Stomach smooth muscle (tissue), 2 donors: ENCODE data around the gene MOV10.
A peak's percentile ranks its signal among the peaks of the same experiment; 100 is the strongest.

Source experiments
- H3K27ac ChIP-seq: one replicate; pipeline ENCODE4 v1.7.0; 2013; ENCODE audit warnings: mild to moderate bottlenecking, low read length, inconsistent platforms
- H3K27me3 ChIP-seq, 2 donors: one replicate each; pipeline ENCODE4 v1.7.0; 2013; ENCODE audit warnings: low read length in 2 of 2; ENCODE audit not compliant: insufficient read depth in 2 of 2, control insufficient read depth in 1 of 2
- H3K36me3 ChIP-seq, 2 donors: one replicate each; pipeline ENCODE4 v1.7.0; 2013; ENCODE audit warnings: low read length in 2 of 2; ENCODE audit not compliant: control insufficient read depth in 2 of 2, insufficient read depth in 2 of 2
- H3K4me1 ChIP-seq: one replicate; pipeline ENCODE4 v1.7.0; 2013; ENCODE audit warnings: low read length; ENCODE audit not compliant: control insufficient read depth, insufficient read depth
- H3K4me3 ChIP-seq, 2 donors: one replicate each; pipeline ENCODE4 v1.7.0; 2013; ENCODE audit warnings: low read length in 2 of 2
- H3K9ac ChIP-seq, 2 donors: one replicate each; pipeline ENCODE4 v1.7.0; 2013; ENCODE audit warnings: low read length in 2 of 2, mild to moderate bottlenecking in 1 of 2
- H3K9me3 ChIP-seq, 2 donors: one replicate each; pipeline ENCODE4 v1.7.0; 2013; ENCODE audit warnings: low read length in 2 of 2; ENCODE audit not compliant: control insufficient read depth in 2 of 2
- donor health status: healthy.
- donor health status: Pancreatic carcinoma.

The MOV10 gene

DNA sequence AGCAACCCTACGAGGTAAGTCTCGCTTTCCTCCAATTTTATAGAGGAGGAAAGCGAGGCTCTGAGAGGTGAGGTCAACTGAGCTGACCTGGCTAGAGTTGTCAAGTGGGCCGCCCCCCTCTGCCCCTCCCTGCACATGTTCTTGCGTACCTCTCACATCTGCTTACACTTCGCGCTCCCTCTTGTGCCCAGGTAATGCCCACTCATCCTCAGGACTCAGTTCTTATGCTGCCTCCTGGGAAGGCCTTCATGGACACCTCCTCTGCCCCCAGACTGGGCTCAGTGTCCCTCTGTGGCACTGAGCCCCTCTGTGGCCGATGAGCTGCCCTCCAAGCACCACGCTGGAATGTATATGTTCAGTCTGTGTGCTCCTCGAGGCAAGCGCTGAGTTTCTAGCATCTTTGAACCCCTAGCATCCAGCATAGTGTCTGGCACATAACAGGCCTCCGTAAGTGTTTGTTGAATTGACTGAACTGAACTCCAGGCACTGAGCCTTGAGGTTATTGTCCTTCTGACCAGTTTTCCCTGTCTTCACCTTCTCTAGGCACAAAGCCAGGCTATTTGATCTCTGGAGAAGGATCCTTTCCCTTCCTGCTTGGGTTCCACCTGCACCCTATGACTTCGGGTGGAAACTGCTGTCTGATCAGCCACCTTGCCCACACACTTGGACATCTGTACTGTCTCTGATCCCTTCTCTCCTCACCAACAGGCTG is 13.5 kb downstream of the MOV10 start:
- Histone ChIP-seq H3K4me1 (no peaks in the 10 kb centered on the region), H3K27ac (no peak overlapping the region)

DNA sequence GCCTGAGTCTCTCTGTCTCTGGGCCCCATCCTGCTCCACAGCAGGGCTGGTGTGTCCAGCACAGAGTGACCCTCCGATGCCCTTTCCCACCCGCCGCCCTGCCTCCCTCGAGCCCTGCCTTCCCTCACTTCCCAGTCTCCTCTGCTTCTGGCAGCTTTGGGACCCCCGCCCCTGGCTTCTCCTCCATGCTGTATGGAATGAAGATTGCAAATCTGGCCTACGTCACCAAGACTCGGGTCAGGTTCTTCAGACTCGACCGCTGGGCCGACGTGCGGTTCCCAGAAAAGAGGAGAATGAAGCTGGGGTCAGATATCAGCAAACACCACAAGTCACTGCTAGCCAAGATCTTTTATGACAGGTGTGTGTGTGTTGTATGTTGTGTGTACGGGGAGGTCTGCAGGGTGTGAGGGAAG is 14.3 kb downstream of the MOV10 start:
- Histone ChIP-seq H3K4me3 (no peak overlapping the region), H3K4me1 (no peaks in the 10 kb centered on the region), H3K27ac (no peak overlapping the region), H3K36me3 (peaks cover 24 to 38% of the 10 kb centered on the region in 2 donors), H3K9ac (no peak overlapping the region), H3K9me3 (no peaks in the 10 kb centered on the region), H3K27me3 (no peaks in the 10 kb centered on the region)

More for the DNA sequence above, 13.5 kb downstream of the MOV10 start:
- H3K9me3 ChIP-seq: no peaks in the 10 kb centered on the region
- H3K4me3 ChIP-seq: no peak overlapping the region
- no peaks in the 10 kb centered on the region for H3K27me3 ChIP-seq
- H3K36me3 ChIP-seq: peaks cover 21 to 32% of the 10 kb centered on the region in 2 donors
- H3K9ac ChIP-seq: no peak overlapping the region

DNA sequence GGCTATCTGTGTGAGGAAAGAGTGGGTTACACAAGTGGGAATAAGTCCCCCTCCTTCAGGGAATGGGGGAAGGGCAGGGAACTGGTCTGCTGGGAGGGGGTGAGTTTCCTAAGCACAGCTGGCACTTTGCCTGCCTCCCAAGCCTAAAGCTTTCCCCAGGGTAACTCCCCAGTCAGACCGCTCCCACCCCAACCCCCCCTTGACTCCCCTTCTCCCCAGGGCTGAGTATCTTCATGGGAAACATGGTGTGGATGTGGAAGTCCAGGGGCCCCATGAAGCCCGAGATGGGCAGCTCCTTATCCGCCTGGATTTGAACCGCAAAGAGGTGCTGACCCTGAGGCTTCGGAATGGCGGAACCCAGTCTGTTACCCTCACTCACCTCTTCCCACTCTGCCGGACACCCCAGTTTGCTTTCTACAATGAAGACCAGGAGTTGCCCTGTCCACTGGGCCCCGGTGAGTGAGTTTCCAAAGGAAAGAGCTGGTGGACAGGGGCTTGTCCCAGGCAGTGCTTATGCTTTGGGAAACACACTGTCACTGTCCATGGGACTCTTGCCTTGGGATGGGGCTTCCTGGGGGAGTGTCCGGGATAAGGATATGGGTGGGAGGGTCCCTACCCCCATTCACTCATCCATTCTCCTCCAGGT is 14.9 kb downstream of the MOV10 start:
- peaks cover 28 to 43% of the 10 kb centered on the region in 2 donors for H3K36me3 ChIP-seq
- no peak overlapping the region for H3K4me3 ChIP-seq
- no peaks in the 10 kb centered on the region for H3K9me3 ChIP-seq
- H3K9ac ChIP-seq: no peak overlapping the region
- H3K27me3 ChIP-seq: no peaks in the 10 kb centered on the region
- H3K27ac ChIP-seq: no peak overlapping the region
- H3K4me1 ChIP-seq: no peaks in the 10 kb centered on the region

DNA sequence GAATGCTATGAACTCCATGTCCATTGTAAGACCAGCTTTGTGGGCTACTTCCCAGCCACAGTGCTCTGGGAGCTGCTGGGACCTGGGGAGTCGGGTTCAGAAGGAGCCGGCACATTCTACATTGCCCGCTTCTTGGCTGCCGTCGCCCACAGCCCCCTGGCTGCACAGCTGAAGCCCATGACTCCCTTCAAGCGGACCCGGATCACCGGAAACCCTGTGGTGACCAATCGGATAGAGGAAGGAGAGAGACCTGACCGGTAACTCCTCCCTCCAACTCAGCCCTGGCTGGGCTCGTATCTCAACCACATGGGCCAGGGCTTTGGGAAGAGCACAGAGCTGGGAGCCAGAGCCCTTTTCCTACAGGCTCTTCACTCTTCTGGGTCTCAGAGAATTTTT is 15.4 kb downstream of the MOV10 start:
- no peak overlapping the region for H3K4me3 ChIP-seq
- no peaks in the 10 kb centered on the region for H3K9me3 ChIP-seq
- H3K36me3 ChIP-seq: peaks cover 31 to 46% of the 10 kb centered on the region in 2 donors
- H3K4me1 ChIP-seq: no peaks in the 10 kb centered on the region
- H3K9ac ChIP-seq: no peak overlapping the region
- H3K27ac ChIP-seq: no peak overlapping the region
- H3K27me3 ChIP-seq: no peaks in the 10 kb centered on the region

DNA sequence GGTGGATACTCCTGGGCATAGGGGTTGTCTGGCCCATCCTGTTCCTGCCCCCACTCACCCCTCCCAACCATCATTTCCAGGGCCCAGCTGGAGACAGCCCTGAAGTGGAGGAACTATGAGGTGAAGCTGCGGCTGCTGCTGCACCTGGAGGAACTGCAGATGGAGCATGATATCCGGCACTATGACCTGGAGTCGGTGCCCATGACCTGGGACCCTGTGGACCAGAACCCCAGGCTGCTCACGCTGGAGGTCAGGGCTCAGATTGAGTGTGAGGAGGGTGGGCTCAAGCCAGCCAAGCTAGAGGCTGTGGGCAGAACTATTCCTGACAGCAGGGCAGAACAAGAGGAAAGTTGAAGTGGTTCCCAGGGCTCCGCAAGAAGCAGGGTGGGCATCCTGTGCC is 18.2 kb downstream of the MOV10 start:
- no peak overlapping the region for H3K27ac ChIP-seq
- H3K9me3 ChIP-seq: no peaks in the 10 kb centered on the region
- H3K27me3 ChIP-seq: no peaks in the 10 kb centered on the region
- H3K9ac ChIP-seq: no peak overlapping the region
- H3K4me3 ChIP-seq: no peak overlapping the region
- peaks cover 5% of the 10 kb centered on the region for H3K4me1 ChIP-seq
- peaks cover 43 to 61% of the 10 kb centered on the region in 2 donors for H3K36me3 ChIP-seq

DNA sequence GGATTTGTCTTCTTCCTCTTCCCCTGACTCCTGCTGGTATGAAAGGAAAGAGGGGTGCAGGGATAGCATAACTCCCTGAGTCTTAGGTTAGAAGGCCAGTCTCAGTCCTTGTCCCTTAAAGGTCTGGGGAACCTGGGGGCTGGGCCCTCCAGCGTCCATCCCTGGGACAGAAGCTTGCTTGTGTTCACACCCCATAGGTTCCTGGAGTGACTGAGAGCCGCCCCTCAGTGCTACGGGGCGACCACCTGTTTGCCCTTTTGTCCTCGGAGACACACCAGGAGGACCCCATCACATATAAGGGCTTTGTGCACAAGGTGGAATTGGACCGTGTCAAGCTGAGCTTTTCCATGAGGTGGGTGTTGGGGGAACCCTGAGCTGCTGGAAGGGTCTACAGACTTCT is 19.4 kb downstream of the MOV10 start:
- Histone ChIP-seq H3K9ac (no peak overlapping the region), H3K4me3 (no peak overlapping the region), H3K9me3 (no peaks in the 10 kb centered on the region), H3K4me1 (peaks cover 12% of the 10 kb centered on the region), H3K27ac (no peak overlapping the region), H3K27me3 (no peaks in the 10 kb centered on the region), H3K36me3 (peaks cover 49 to 65% of the 10 kb centered on the region in 2 donors)

DNA sequence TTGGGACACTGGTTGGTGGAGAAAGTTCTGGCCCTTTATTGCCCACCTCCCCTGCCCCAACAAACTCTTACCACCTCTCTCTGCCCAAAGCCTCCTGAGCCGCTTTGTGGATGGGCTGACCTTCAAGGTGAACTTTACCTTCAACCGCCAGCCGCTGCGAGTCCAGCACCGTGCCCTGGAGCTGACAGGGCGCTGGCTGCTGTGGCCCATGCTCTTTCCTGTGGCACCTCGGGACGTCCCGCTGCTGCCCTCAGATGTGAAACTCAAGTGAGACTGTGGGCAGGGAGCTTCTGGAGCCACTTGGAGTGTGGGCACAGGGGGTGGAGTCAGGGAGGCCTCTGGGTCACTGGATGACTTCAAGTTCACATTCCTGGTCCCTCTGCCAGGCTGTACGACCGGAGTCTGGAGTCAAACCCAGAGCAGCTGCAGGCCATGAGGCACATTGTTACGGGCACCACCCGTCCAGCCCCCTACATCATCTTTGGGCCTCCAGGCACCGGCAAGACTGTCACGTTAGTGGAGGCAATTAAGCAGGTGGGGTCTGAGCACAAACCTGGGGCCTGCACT is 20.0 kb downstream of the MOV10 start:
- H3K27ac ChIP-seq: no peak overlapping the region
- no peaks in the 10 kb centered on the region for H3K9me3 ChIP-seq
- H3K27me3 ChIP-seq: no peaks in the 10 kb centered on the region
- H3K9ac ChIP-seq: no peak overlapping the region
- H3K4me3 ChIP-seq: no peak overlapping the region
- peaks cover 50 to 63% of the 10 kb centered on the region in 2 donors for H3K36me3 ChIP-seq
- H3K4me1 ChIP-seq: peaks cover 18% of the 10 kb centered on the region

DNA sequence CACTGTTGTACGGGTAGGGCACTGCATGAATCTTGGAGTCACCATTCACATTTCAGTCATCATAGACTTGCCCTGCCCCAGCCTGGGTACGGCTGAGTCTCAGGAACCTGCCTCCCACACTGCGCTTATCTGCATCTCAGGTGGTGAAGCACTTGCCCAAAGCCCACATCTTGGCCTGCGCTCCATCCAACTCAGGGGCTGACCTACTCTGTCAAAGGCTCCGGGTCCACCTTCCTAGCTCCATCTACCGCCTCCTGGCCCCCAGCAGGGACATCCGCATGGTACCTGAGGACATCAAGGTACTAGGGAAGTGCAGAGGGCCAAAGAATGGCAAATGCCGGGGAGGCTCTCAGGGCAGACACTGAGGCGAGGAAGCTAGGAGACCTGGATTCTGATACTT is 20.8 kb downstream of the MOV10 start:
- H3K27me3 ChIP-seq: no peaks in the 10 kb centered on the region
- H3K9me3 ChIP-seq: no peaks in the 10 kb centered on the region
- no peak overlapping the region for H3K27ac ChIP-seq
- no peak overlapping the region for H3K4me3 ChIP-seq
- H3K4me1 ChIP-seq: peaks cover 26% of the 10 kb centered on the region
- H3K9ac ChIP-seq: no peak overlapping the region
- peaks cover 52 to 63% of the 10 kb centered on the region in 2 donors for H3K36me3 ChIP-seq

DNA sequence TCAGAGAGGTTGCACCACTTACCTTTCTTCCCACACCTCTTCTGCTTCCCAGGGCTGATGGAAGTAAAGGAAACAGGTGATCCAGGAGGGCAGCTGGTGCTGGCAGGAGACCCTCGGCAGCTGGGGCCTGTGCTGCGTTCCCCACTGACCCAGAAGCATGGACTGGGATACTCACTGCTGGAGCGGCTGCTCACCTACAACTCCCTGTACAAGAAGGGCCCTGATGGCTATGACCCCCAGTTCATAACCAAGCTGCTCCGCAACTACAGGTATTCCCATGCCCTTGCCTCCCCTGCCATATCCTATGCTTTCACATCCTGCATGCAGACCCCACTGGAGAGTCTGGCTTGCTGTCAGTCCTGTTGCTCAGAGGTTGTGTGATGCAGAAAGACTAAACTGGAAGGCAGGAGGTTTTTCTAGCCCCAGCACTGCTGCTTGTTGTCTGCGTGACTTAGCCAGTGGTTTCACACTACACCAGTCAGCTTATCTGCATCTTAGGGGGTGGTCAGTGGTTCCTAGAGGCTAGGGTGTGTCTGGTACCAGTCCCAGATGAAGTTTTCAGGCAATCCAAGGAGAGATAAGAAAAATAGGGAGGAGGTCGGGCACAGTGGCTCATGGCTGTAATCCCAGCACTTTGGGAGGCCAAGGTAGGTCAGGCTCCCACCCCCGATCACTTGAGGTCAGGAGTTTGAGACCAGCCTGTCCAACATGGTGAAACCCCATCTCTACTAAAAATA is 22.3 kb downstream of the MOV10 start:
- H3K27ac ChIP-seq: no peak overlapping the region
- no peaks in the 10 kb centered on the region for H3K27me3 ChIP-seq
- H3K4me1 ChIP-seq: peaks cover 41% of the 10 kb centered on the region
- H3K9ac ChIP-seq: no peak overlapping the region
- no peaks in the 10 kb centered on the region for H3K9me3 ChIP-seq
- peaks cover 42 to 60% of the 10 kb centered on the region in 2 donors for H3K36me3 ChIP-seq
- H3K4me3 ChIP-seq: no peak overlapping the region

DNA sequence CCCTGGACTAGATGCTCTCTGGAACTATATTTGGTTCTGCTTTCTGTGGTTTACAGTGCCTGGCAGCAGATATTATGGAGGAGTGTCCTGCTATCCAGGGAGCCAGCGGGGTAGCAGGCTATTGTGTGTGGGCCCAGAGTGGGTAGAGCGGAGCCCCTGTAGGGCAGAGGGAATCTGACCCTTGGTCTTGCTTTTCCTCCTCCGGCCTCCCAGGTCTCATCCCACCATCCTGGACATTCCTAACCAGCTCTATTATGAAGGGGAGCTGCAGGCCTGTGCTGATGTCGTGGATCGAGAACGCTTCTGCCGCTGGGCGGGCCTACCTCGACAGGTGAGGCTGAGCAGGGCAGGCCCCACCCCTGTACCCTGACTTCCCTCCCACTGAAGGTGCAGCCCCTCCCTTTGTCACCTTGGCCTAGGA is 23.3 kb downstream of the MOV10 start:
- Histone ChIP-seq H3K9ac (no peak overlapping the region), H3K27ac (peak overlapping the region; percentile 86), H3K4me1 (peaks cover 47% of the 10 kb centered on the region), H3K27me3 (no peaks in the 10 kb centered on the region), H3K4me3 (no peak overlapping the region), H3K9me3 (no peaks in the 10 kb centered on the region), H3K36me3 (peaks cover 47 to 56% of the 10 kb centered on the region in 2 donors)
